SU-DHL-6 (cell line): ENCODE results near the gene CHST15.

Experiments used
- H2AFZ ChIP-seq: fragments of 200-600 bp; sonication (generic); 2 replicates; pipeline ENCODE4 v1.6.1; 2014; ENCODE audit warnings: low read depth, mild to moderate bottlenecking, moderate library complexity, mixed read lengths, antibody characterized with exemption, low read length; ENCODE audit not compliant: severe bottlenecking
- H3F3A ChIP-seq: fragments of 200-600 bp; shearing (Covaris generic); 2 replicates; pipeline ENCODE4 v1.6.0; 2016; ENCODE audit warnings: antibody characterized with exemption, mild to moderate bottlenecking; ENCODE audit not compliant: insufficient read depth
- H3K27ac ChIP-seq: fragments of 200-600 bp; sonication (generic); 2 replicates; pipeline ENCODE4 v1.5.1; 2016; ENCODE audit warnings: low read depth, mild to moderate bottlenecking, low read length, moderate library complexity, mixed read lengths
- H3K27me3 ChIP-seq: fragments of 200-600 bp; sonication (generic), shearing (Covaris generic); 2 replicates; pipeline ENCODE4 v1.6.0; 2014; ENCODE audit warnings: mild to moderate bottlenecking, low read length
- H3K36me3 ChIP-seq: fragments of 200-600 bp; sonication (generic); 2 replicates; pipeline ENCODE4 v1.6.1; 2014; ENCODE audit warnings: mild to moderate bottlenecking, low read length, mixed read lengths
- H3K4me2 ChIP-seq: fragments of 300-600, 200-600 bp; shearing (Covaris generic), sonication (generic); 2 replicates; pipeline ENCODE4 v1.6.0; 2014; ENCODE audit warnings: low read length, low read depth, mild to moderate bottlenecking; ENCODE audit not compliant: poor library complexity, severe bottlenecking
- H3K4me3 ChIP-seq: fragments of 200-600 bp; sonication (generic); 2 replicates; pipeline ENCODE4 v1.5.1; 2014; ENCODE audit warnings: antibody characterized with exemption, low read length, mild to moderate bottlenecking, mixed read lengths; ENCODE audit not compliant: insufficient read depth, poor library complexity, severe bottlenecking
- H3K79me2 ChIP-seq: fragments of 200-600 bp; sonication (generic); 2 replicates; pipeline ENCODE4 v1.6.1; 2014; ENCODE audit warnings: mild to moderate bottlenecking, low read length, moderate library complexity; ENCODE audit not compliant: insufficient read depth
- H3K9ac ChIP-seq: fragments of 200-600 bp; sonication (generic); 2 replicates; pipeline ENCODE4 v1.7.0; 2014; ENCODE audit warnings: mild to moderate bottlenecking, low read length
- H3K9me2 ChIP-seq: fragments of 200-600 bp; sonication (generic); replicated peaks from 2 replicates; pipeline ENCODE4 v1.6.1; 2014; ENCODE audit warnings: low read length; ENCODE audit not compliant: insufficient read depth
- H3K9me3 ChIP-seq: fragments of 200-600 bp; sonication (generic); 2 replicates; pipeline ENCODE4 v1.6.1; 2014; ENCODE audit warnings: low read length, mixed read lengths; ENCODE audit not compliant: insufficient read depth
- H4K20me1 ChIP-seq: fragments of 200-600 bp; sonication (generic); 2 replicates; pipeline ENCODE4 v1.6.1; 2014; ENCODE audit warnings: low read depth, mild to moderate bottlenecking, antibody characterized with exemption, low read length, moderate library complexity, mixed read lengths
- EZH2phosphoT487 ChIP-seq: fragments of 200-600 bp; sonication (generic), shearing (Covaris generic); conservative IDR thresholded peaks from 2 replicates; pipeline ENCODE4 v1.6.1; 2018; ENCODE audit warnings: mild to moderate bottlenecking, antibody characterized with exemption, low read length, moderate library complexity, mixed read lengths
- TF ChIP-seq, protein P1 (sequence below): fragments of 200-600 bp; sonication (generic); IDR thresholded peaks from one replicate; pipeline ENCODE4 v1.5.1; 2017; ENCODE audit warnings: antibody characterized with exemption, mild to moderate bottlenecking, low read length, moderate library complexity; ENCODE audit not compliant: insufficient read depth, poor library complexity, severe bottlenecking

CHST15 gene

DNA sequence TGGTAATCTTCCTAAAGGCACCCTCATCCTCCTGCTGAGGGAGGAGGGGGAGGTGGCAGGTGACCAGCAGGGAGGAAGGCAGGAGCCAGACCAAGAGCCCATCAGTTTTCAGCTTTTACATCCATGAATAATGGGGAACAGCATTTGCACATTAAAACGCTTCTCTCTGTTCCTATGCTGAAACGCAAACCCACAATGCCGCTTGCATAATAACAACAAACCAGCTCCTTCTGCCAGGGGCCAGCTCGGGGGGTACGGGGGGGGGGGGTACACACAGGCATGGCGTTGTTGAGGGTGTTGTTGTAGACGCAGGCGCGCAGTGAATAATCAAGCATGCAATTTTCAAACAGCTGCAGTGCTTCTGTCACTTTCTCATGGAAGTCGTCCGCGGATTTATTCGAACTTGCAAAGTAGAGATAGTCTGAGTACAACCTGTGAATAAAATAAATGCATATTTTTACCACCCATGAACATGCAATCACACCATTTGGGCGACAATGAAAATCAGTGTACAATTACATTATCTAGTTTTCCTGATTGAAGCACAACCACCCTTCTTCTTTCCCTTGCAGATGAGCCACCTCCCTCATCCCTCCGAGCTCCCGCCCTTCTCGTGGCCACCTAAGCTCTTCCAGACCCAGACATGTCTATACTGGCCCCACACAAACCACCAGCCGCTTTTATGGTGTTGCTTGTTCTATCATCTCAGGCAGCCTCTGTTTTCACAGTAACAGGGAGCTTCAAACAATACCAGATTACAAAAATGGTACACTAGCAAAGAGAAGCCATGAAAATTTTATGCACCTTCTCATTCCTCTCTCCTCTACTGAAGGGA, 72.2 kb downstream of the CHST15 start:
- H3K9ac ChIP-seq: no peak overlapping the region
- H3K4me3 ChIP-seq: no peak overlapping the region
- H3K36me3 ChIP-seq: no peaks in the 10 kb centered on the region
- H3F3A ChIP-seq: no peaks in the 10 kb centered on the region
- no peaks in the 10 kb centered on the region for H3K79me2 ChIP-seq
- no peak for TF ChIP-seq EZH2phosphoT487
- TF ChIP-seq, protein P1, sequence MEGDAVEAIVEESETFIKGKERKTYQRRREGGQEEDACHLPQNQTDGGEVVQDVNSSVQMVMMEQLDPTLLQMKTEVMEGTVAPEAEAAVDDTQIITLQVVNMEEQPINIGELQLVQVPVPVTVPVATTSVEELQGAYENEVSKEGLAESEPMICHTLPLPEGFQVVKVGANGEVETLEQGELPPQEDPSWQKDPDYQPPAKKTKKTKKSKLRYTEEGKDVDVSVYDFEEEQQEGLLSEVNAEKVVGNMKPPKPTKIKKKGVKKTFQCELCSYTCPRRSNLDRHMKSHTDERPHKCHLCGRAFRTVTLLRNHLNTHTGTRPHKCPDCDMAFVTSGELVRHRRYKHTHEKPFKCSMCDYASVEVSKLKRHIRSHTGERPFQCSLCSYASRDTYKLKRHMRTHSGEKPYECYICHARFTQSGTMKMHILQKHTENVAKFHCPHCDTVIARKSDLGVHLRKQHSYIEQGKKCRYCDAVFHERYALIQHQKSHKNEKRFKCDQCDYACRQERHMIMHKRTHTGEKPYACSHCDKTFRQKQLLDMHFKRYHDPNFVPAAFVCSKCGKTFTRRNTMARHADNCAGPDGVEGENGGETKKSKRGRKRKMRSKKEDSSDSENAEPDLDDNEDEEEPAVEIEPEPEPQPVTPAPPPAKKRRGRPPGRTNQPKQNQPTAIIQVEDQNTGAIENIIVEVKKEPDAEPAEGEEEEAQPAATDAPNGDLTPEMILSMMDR: no peak
- no peaks in the 10 kb centered on the region for H3K9me3 ChIP-seq
- H3K9me2 ChIP-seq: no peaks in the 10 kb centered on the region
- H4K20me1 ChIP-seq: no peaks in the 10 kb centered on the region
- H3K4me2 ChIP-seq: no peak overlapping the region
- no peak overlapping the region for H3K27ac ChIP-seq
- no peaks in the 10 kb centered on the region for H3K27me3 ChIP-seq
- H2AFZ ChIP-seq: no peak overlapping the region

DNA sequence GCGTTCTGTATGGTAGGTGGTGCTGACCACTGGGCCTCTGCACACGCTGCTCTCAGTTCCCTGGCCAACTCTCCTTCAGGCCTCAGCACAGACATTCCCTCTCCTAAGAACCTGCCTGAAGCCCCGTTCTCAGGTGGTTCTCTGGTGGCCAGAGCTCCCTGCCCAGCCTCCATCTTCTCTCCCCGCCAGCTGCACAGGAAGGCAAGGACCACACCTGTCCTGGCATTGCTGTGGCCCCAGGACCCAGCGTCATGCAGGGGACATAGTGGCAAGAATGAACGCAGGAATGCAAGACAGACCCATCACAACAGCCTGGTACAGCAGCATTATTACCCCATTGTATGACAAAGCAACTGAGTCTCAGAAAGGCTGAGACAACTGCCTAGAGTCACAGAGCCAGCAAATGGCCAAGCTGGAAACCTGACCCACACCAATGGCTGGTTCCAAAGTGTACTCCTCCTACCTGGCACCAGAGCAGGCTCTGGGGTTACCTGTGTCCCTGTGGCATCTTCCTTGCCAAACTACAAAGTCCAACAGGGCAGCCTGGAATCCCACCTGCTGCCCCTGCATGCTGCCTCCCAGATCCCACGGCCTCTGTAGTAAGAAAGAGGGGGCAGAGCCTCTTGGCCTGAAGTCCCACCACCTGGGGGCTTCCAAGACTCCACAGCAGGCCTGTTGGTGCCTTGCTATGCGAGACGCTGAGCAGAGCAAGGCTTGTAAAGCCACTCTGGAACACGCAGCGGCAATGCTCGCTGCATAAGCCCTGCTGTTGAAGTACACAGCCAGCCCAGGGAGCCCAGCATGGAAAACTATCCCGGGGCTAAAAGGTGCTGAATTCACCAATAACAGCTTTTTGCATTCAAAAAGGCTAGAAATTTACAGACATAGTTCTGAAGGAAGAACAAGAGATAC, 73.3 kb downstream of the CHST15 start:
- H3K4me2 ChIP-seq: no peak overlapping the region

DNA sequence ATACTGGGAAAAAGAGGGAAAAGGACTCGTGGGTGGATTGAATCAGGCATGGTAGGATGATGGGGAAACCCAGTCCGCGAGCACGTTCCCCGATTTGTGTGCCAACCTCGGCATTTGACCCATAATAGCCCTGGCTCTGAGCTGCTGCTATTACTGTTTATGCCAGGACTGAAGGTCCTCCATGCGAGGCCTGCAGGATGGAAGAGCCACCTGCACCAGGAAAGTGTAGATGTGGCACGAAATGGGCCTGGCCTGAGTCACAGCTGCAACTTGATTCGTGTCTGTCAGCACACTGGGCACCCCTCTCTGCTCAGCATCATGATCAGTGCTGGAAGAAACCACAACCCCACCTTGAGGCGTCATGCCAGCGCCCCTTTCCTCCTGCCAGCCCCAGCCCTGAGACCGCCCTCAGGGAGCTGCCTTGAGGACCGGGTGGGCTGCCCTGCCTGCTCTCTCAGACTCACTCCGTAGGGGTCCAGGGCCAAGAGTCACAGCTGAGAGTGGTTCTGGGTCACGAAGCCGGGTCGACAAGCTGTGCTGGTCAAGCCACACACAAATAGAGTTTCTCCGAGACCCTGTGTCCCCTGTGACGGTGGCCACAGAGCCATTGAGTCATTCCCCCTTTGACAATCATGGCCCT, 74.4 kb downstream of the CHST15 start:
- Histone ChIP-seq H2AFZ (no peak overlapping the region), H3K4me3 (no peak overlapping the region), H3K9ac (no peak overlapping the region), H3K4me2 (no peak overlapping the region), H3K79me2 (no peaks in the 10 kb centered on the region), H3K36me3 (no peaks in the 10 kb centered on the region), H3F3A (no peaks in the 10 kb centered on the region), H3K9me3 (no peaks in the 10 kb centered on the region), H3K27me3 (no peaks in the 10 kb centered on the region), H4K20me1 (no peaks in the 10 kb centered on the region), H3K9me2 (no peaks in the 10 kb centered on the region), H3K27ac (no peak overlapping the region)
- TF ChIP-seq, protein P1: no peak
- TF ChIP-seq EZH2phosphoT487: no peak

More for the DNA sequence above, 73.3 kb downstream of the CHST15 start:
- Histone ChIP-seq H3K9me3 (no peaks in the 10 kb centered on the region), H3F3A (no peaks in the 10 kb centered on the region), H3K9me2 (no peaks in the 10 kb centered on the region), H3K27ac (no peak overlapping the region), H3K36me3 (no peaks in the 10 kb centered on the region), H3K27me3 (no peaks in the 10 kb centered on the region), H4K20me1 (no peaks in the 10 kb centered on the region), H3K4me3 (no peak overlapping the region), H3K9ac (no peak overlapping the region), H2AFZ (no peak overlapping the region), H3K79me2 (no peaks in the 10 kb centered on the region)
- TF ChIP-seq EZH2phosphoT487: no peak
- TF ChIP-seq, protein P1: no peak
